ENCODE measurements around the gene IGF1R. TPM values are rescaled to one million over a fixed set of nuclear protein-coding genes. Genes with fewer than 3 reads are reported as not detected.
"Not testable (repeated sequence)": the region's sequence is repeated elsewhere in the genome, so short reads cannot be mapped to it uniquely, and the experiment has no call there.

Gene IGF1R
- total RNA-seq, 2 donors from 2014 or later: 35.0 to 37.0 TPM

DNA sequence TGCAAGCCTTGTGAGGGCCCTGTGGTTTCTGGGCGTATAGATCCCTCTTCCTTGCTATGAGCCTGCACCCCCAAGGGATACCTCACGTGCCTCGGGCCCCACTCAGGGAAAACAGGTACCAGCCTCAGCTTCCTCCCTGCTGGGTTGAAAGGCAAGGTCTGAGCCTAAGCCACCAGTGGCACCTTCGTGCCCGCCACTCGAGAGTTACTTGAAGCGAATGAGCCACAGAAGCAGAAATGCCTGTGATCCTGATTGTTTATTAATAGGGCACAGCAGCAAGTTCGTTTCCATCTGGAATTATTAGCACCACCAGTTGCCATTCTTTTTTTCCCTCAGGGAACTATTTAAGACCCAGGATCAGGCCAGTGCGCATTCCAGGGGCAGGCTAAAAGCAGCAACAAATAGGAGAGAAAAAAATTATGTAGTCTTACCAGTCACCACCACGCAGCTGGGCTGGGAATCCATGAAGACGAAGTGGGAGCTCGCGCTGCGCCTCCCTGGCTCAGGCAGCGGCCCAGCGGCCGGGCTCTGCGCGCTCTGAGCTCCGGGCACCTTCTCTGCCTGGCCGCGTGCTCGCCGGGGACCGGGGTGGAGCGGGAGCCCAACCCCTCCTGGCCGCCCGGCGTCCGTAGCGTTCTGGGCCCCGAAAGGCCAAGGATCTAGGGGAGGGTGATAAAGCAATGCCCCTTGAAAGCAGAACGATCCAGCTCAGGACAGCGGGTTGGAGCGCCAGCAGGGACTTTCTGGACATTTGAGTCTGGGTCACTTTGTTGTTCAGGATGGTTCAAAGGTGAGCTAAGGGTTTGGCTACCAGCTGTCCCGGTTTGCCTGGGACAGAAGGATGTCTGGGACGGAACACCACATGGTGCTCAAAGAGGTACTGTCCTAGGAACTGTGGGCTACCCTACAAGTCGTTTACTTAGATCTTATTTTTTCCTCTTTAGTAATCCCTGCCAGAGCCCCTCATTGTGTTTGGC is 356.9 kb downstream of the IGF1R start:
- DNase-seq; H3K9me3 ChIP-seq; H3K27me3 ChIP-seq; intact Hi-C loops (cut with DNase I); H3K9ac ChIP-seq (ENCODE audit: low read depth in 2 of 2, low read length in 2 of 2); H3K27ac ChIP-seq; H3K36me3 ChIP-seq; H3K4me1 ChIP-seq; H3K4me3 ChIP-seq: not testable (repeated sequence)

DNA sequence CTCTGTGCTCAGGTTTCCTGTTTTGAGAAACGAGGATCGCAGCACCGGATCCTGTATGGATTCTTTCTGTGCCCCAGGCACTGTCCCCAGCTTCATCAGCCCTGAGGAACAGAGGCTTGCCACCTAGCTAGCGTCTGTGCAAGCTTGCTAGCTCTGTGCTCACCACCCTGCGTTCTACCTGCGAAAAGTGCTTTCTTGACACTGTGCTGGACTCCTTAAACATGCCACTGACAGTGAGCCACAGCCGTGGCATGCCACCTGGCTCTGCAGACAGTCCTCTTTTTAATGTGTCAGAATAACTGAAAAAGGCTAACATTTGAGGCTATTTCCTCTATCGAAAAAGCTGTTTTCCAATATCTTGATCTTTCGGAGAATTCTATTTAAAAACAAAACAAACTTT is 357.8 kb downstream of the IGF1R start:
- TF ChIP-seq, protein P1, sequence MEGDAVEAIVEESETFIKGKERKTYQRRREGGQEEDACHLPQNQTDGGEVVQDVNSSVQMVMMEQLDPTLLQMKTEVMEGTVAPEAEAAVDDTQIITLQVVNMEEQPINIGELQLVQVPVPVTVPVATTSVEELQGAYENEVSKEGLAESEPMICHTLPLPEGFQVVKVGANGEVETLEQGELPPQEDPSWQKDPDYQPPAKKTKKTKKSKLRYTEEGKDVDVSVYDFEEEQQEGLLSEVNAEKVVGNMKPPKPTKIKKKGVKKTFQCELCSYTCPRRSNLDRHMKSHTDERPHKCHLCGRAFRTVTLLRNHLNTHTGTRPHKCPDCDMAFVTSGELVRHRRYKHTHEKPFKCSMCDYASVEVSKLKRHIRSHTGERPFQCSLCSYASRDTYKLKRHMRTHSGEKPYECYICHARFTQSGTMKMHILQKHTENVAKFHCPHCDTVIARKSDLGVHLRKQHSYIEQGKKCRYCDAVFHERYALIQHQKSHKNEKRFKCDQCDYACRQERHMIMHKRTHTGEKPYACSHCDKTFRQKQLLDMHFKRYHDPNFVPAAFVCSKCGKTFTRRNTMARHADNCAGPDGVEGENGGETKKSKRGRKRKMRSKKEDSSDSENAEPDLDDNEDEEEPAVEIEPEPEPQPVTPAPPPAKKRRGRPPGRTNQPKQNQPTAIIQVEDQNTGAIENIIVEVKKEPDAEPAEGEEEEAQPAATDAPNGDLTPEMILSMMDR (IDR thresholded peaks at IDR 0.05): no peak

DNA sequence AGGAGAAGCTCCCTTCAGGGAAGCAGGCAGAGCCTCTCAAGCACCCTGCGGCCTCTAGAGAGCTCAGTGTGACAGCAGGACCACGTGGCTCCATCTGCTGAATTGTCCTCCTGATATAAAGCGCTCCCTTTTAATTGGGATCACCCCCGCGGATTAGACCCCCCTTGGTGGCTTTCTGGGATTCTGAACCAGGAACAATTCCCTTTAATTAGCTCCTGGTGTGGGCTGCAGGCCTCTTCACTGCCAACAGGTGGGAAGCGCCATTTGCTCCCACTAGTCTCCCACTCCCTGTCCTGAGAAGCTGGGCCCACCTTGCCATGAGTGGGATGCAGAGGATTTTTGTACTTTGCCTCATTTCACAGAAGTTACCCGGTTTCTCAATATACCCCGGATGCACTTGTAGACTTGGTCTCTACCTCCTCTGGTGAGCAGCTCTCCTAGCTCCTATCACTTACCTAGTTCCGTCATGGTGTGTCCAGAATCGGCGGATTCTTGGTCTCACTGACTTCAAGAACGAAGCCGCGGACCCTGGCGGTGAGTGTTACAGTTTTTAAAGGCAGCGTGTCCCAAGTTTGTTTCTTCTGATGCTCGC is 358.7 kb downstream of the IGF1R start:
- Histone ChIP-seq H3K4me3 (no peak overlapping the region), H3K36me3 (no peaks in the 10 kb centered on the region), H3K4me1 (no peaks in the 10 kb centered on the region), H3K27me3 (no peaks in the 10 kb centered on the region), H3K27ac (no peak overlapping the region), H3K9me3 (no peaks in the 10 kb centered on the region), H3K9ac (ENCODE audit: low read depth in 2 of 2, low read length in 2 of 2) (no peak overlapping the region)
- intact Hi-C loops (cut with DNase I): no loop called here
- TF ChIP-seq, protein P1 (IDR thresholded peaks at IDR 0.05): no peak
- DNase-seq: peak; percentile 11

More for the DNA sequence above, 357.8 kb downstream of the IGF1R start:
- peak; percentile 4 for DNase-seq
- no peaks in the 10 kb centered on the region for H3K36me3 ChIP-seq
- no peak overlapping the region for H3K9ac ChIP-seq (ENCODE audit: low read depth in 2 of 2, low read length in 2 of 2)
- no peak overlapping the region for H3K4me3 ChIP-seq
- no peaks in the 10 kb centered on the region for H3K27me3 ChIP-seq
- intact Hi-C loops (cut with DNase I): no loop called here
- H3K4me1 ChIP-seq: no peaks in the 10 kb centered on the region
- H3K27ac ChIP-seq: no peak overlapping the region
- H3K9me3 ChIP-seq: no peaks in the 10 kb centered on the region

DNA sequence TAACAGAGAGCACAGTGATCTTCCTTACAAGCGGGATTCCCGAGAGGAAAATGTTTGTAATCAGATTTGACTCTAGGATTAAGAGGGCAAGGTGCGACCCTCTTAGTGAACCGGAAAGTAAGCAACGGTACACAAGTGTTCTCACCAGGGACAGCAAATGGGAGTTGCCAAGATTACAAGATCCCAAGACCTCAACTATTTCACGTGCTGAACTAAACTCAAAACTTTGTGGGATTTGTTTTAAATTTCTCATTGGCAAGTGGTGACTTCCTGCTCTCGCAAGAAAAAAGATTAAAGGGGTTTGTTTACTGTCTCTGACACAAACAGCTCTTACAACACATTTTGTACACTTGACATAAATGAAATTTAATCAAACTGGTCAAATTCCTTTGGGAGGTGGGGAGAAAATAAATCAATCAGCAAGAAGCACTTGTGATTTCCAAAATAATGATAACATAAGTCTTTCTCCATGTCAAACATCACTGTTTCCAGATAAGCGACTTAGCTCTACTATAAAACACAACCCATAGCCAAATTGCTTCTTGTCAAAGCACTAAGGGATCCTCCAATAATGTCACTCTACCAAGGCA is 361.5 kb downstream of the IGF1R start:
- TF ChIP-seq, protein P1 (IDR thresholded peaks at IDR 0.05): no peak
- no peak overlapping the region for H3K9ac ChIP-seq (ENCODE audit: low read depth in 2 of 2, low read length in 2 of 2)
- DNase-seq: no peak
- no peaks in the 10 kb centered on the region for H3K36me3 ChIP-seq
- H3K9me3 ChIP-seq: no peaks in the 10 kb centered on the region
- no peaks in the 10 kb centered on the region for H3K27me3 ChIP-seq
- no peaks in the 10 kb centered on the region for H3K4me1 ChIP-seq
- intact Hi-C loops (cut with DNase I): no loop called here
- H3K4me3 ChIP-seq: no peak overlapping the region
- no peak overlapping the region for H3K27ac ChIP-seq

DNA sequence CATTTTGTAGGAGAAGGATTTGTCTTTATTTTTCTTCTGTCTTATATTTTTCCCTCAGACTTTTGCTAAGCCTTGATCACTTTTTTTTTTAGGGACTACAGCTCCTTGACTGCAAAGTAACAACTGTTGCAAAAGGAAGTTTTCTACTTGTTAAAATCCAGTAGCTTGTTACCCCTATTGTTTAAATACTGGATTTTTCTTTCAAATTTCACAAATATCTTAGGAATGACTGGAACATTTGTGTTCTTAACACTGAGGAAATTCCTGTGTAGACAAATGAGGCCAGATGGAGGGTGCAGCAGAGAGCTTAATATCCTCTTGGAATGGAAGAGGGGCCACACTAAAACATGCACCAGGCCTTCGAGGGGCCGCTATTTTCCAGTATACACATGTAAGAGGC is 362.4 kb downstream of the IGF1R start:
- H3K9ac ChIP-seq (ENCODE audit: low read depth in 2 of 2, low read length in 2 of 2): no peak overlapping the region
- H3K36me3 ChIP-seq: no peaks in the 10 kb centered on the region
- H3K4me3 ChIP-seq: no peak overlapping the region
- H3K27me3 ChIP-seq: no peaks in the 10 kb centered on the region
- no peak for DNase-seq
- no peaks in the 10 kb centered on the region for H3K9me3 ChIP-seq
- no peak overlapping the region for H3K27ac ChIP-seq
- TF ChIP-seq, protein P1 (IDR thresholded peaks at IDR 0.05): no peak
- peaks cover 4% of the 10 kb centered on the region for H3K4me1 ChIP-seq
- intact Hi-C loops (cut with DNase I): no loop called here

Small RNA genes lying within 50 kb of the gene (microRNA-seq; reads per million reads assigned to microRNA genes)
- 1.7 reads per million for gene MIR4714

Measured in colonic mucosa (tissue), 4 donors.